ENCODE data around the gene DYSF.

DYSF gene

DNA sequence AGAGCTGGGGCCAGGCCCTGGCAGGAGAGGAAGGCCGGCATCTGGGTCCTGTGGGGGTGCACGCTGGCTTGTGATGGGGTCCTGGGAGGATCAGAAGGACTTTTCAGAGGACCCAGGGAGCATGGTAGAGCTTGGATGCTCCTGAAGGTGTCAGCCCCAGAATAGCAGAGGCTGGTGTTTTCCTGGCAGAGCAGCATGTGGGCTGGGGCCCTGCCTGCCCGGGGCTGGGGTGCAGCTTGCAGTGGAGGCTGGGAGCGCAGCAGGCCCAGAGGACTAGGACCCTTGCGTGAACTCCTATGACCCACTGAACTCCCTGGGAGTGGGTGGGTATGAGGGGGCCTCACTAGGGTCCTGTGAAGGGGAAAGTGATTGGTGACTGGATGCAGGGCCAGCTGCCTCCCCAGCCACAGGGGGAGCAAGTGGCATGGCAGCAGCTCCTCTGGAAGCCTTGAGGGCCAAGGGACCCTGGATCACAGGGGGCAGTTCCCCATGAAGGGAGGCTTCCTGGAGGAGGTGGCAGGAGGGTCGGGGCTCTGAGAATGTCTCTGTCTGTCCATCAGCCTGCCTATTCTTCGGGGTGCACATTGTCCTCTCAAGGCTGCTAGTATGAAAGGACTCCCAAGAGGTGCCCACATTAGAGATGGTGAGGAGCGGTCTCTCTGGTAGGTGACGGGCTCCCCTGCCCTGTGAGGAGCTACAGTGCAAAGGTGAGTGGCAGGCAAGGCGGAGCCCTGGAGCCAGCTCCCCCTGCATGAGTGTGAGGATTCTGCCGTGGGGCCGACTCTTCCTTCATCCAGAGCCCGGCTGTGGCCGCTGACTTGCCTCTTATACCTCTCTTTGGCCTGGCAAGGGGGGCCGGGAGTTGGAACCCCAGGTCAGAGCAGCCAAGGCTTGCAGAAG, 249.0 kb downstream of the DYSF start:
- no peak overlapping the region for H3K4me3 ChIP-seq (ENCODE audit: control insufficient read depth, low read depth, low read length)
- DNase-seq (ENCODE audit: low read depth), result no peak
- no peak for TF ChIP-seq CTCF (IDR thresholded peaks at IDR 0.05; ENCODE audit: control insufficient read depth, insufficient read depth, low read depth, low read length, missing control alignments)

GRCh38 chr2:71702971-71703898, 249.9 kb downstream of the DYSF start:
- TF ChIP-seq CTCF (IDR thresholded peaks at IDR 0.05; ENCODE audit: control insufficient read depth, insufficient read depth, low read depth, low read length, missing control alignments), result no peak
- no peak for DNase-seq (ENCODE audit: low read depth)

DNA sequence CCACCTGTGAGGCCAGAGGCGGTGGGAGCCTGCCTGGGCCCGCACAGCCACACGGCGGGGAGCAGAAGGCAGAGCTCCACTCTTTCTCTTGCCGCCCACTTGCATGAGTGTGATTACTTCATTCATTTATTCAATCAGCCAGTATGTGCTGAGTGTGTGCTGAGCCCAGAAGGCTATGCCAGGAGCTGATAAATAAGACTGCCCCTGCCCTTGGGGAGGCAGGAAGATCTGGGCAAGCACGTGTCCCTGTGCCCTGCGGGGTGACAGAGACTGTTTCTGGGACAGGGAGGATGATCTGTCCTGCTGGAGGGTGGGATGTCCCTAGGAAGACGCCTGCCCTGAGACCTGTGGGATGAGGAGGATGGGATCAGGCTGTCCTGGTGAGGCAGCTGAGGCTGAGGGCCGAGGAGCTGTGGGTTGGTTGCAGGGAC, 250.8 kb downstream of the DYSF start:
- DNase-seq (ENCODE audit: low read depth), result no peak
- H3K4me3 ChIP-seq (ENCODE audit: control insufficient read depth, low read depth, low read length), result no peak overlapping the region
- no peak for TF ChIP-seq CTCF (IDR thresholded peaks at IDR 0.05; ENCODE audit: control insufficient read depth, insufficient read depth, low read depth, low read length, missing control alignments)

More at GRCh38 chr2:71702971-71703898, 249.9 kb downstream of the DYSF start:
- H3K4me3 ChIP-seq (ENCODE audit: control insufficient read depth, low read depth, low read length), result no peak overlapping the region

DNA sequence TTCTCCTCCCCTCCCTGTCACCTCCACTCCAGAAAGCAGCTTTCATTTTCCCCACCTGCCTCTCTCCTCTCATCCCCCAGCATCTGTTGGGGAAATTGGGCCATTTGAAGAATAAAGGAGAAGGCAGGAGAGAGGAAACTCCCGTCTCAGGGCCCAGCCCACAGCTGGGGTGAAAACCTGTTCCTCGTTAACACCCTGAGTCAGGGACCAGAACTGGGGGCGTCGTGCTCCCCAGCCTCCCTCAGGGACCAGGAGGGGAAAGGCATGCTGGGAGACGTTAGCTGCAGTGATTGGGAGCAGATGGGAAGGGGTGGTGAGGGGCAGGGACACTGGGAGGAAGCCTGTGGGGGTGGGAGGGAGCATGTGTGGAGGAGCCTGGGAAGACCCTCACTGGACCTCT, 251.3 kb downstream of the DYSF start:
- no peak for DNase-seq (ENCODE audit: low read depth)
- H3K4me3 ChIP-seq (ENCODE audit: control insufficient read depth, low read depth, low read length), result no peak overlapping the region
- no peak for TF ChIP-seq CTCF (IDR thresholded peaks at IDR 0.05; ENCODE audit: control insufficient read depth, insufficient read depth, low read depth, low read length, missing control alignments)

DNA sequence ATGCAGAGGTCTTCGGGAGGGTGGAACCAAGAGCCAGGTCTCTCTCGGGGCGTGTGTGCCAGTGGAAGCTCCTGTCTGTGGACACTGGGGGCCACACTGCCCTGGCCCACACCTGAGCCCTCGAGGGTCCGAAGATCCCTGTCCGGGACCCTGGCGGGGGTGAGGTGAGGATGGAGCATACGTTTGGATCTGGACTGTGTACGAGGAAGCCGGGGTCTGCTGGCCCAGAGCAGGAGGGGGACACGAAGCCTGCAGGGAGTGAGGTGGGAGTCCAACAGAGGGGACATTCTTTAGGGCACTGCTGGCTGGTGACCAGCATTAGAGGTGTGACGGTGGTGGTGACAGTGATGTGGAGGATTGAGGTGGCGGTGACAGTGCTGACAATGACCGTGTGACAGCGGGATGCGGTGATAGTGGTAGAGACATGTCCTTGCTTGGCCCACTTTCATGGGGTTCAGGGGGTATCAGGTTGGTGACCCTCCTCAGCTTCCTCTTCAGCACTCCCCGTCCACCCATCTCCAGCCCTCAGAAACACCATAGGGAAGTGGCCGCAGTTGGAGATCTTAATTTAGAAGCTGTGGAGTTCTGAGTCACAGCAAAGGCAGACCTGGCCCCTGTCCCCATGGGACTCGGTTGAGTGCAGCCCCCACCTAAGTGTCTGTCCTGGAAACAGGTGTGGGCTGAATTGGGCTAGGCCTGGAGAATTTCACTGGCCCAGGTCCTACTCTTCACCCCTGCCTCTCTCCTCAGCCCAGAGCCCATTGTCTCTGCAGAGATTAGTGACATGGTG, 252.0 kb downstream of the DYSF start:
- DNase-seq (ENCODE audit: low read depth), result no peak

More for the DNA sequence above, 252.0 kb downstream of the DYSF start:
- H3K4me3 ChIP-seq (ENCODE audit: control insufficient read depth, low read depth, low read length), result no peak overlapping the region
- no peak for TF ChIP-seq CTCF (IDR thresholded peaks at IDR 0.05; ENCODE audit: control insufficient read depth, insufficient read depth, low read depth, low read length, missing control alignments)

Measured in AG09309 (cell line).